ENCODE results near the gene PPP2R5C.

The PPP2R5C gene

GRCh38 chr14:101823511-101824120 lies 62.1 kb downstream of the PPP2R5C start:
- H3K4me1 ChIP-seq (ENCODE audit: control insufficient read depth in 1 of 2, insufficient read depth in 2 of 2, low read length in 2 of 2): peaks cover 28% of the 10 kb centered on the region in 2 donors
- H3K27ac ChIP-seq (ENCODE audit: low read depth, low read length): peak overlapping the region; percentile 80
- no peaks in the 10 kb centered on the region for H3K9me3 ChIP-seq (ENCODE audit: control insufficient read depth in 1 of 2, low read length in 2 of 2)
- H3K4me3 ChIP-seq (ENCODE audit: low read depth in 1 of 2, low read length in 2 of 2): peak overlapping the region; percentile 58
- H3K36me3 ChIP-seq (ENCODE audit: control insufficient read depth in 1 of 2, insufficient read depth in 2 of 2, low read length in 2 of 2): peaks cover 0 to 8% of the 10 kb centered on the region in 2 donors
- H3K27me3 ChIP-seq (ENCODE audit: control insufficient read depth in 1 of 2, insufficient read depth in 2 of 2, low read length in 2 of 2): no peaks in the 10 kb centered on the region
- H3K9ac ChIP-seq (ENCODE audit: low read depth in 1 of 2, low read length in 2 of 2): peak overlapping the region; percentile 65 to 69

GRCh38 chr14:101824339-101824727 lies 62.8 kb downstream of the PPP2R5C start:
- Histone ChIP-seq H3K4me3 (ENCODE audit: low read depth in 1 of 2, low read length in 2 of 2) (peak overlapping the region; percentile 58), H3K9me3 (ENCODE audit: control insufficient read depth in 1 of 2, low read length in 2 of 2) (no peaks in the 10 kb centered on the region), H3K4me1 (ENCODE audit: control insufficient read depth in 1 of 2, insufficient read depth in 2 of 2, low read length in 2 of 2) (peaks cover 28% of the 10 kb centered on the region in 2 donors), H3K27ac (ENCODE audit: low read depth, low read length) (peak overlapping the region; percentile 80), H3K36me3 (ENCODE audit: control insufficient read depth in 1 of 2, insufficient read depth in 2 of 2, low read length in 2 of 2) (peaks cover 2 to 8% of the 10 kb centered on the region in 2 donors), H3K9ac (ENCODE audit: low read depth in 1 of 2, low read length in 2 of 2) (peak overlapping the region; percentile 65 to 69), H3K27me3 (ENCODE audit: control insufficient read depth in 1 of 2, insufficient read depth in 2 of 2, low read length in 2 of 2) (no peaks in the 10 kb centered on the region)

DNA sequence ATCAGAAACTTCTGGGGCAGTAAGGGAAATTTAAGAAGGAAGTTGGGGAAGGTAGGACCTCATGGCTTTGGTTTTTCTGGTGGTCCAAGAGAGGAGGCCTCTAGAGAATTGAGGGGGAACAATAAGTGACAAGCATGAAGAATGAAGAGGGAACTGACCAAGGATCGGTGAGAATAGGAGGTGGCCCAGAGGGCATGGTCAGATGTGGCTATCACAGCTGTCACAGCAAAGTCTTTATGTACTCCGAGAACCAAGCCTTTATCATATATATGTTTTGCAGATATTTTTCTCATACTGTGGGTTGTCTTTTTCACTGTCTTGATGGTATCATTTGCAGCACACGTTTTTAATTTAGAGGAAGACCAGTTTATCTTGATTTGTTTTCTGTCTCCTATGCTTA lies 64.3 kb downstream of the PPP2R5C start:
- peaks cover 28% of the 10 kb centered on the region in 2 donors for H3K4me1 ChIP-seq (ENCODE audit: control insufficient read depth in 1 of 2, insufficient read depth in 2 of 2, low read length in 2 of 2)
- no peaks in the 10 kb centered on the region for H3K27me3 ChIP-seq (ENCODE audit: control insufficient read depth in 1 of 2, insufficient read depth in 2 of 2, low read length in 2 of 2)
- H3K9ac ChIP-seq (ENCODE audit: low read depth in 1 of 2, low read length in 2 of 2): peak overlapping the region in 1 of 2 donors; percentile 45
- peak overlapping the region in 1 of 2 donors; percentile 43 for H3K4me3 ChIP-seq (ENCODE audit: low read depth in 1 of 2, low read length in 2 of 2)
- H3K9me3 ChIP-seq (ENCODE audit: control insufficient read depth in 1 of 2, low read length in 2 of 2): no peaks in the 10 kb centered on the region
- H3K27ac ChIP-seq (ENCODE audit: low read depth, low read length): peak overlapping the region; percentile 43
- H3K36me3 ChIP-seq (ENCODE audit: control insufficient read depth in 1 of 2, insufficient read depth in 2 of 2, low read length in 2 of 2): peaks cover 5 to 9% of the 10 kb centered on the region in 2 donors

GRCh38 chr14:101826351-101826750 lies 64.8 kb downstream of the PPP2R5C start:
- no peaks in the 10 kb centered on the region for H3K27me3 ChIP-seq (ENCODE audit: control insufficient read depth in 1 of 2, insufficient read depth in 2 of 2, low read length in 2 of 2)
- H3K9ac ChIP-seq (ENCODE audit: low read depth in 1 of 2, low read length in 2 of 2): no peak overlapping the region
- peaks cover 28% of the 10 kb centered on the region in 2 donors for H3K4me1 ChIP-seq (ENCODE audit: control insufficient read depth in 1 of 2, insufficient read depth in 2 of 2, low read length in 2 of 2)
- H3K4me3 ChIP-seq (ENCODE audit: low read depth in 1 of 2, low read length in 2 of 2): no peak overlapping the region
- H3K9me3 ChIP-seq (ENCODE audit: control insufficient read depth in 1 of 2, low read length in 2 of 2): no peaks in the 10 kb centered on the region
- peaks cover 5 to 10% of the 10 kb centered on the region in 2 donors for H3K36me3 ChIP-seq (ENCODE audit: control insufficient read depth in 1 of 2, insufficient read depth in 2 of 2, low read length in 2 of 2)
- H3K27ac ChIP-seq (ENCODE audit: low read depth, low read length): peak overlapping the region; percentile 43

- Histone ChIP-seq H3K4me3 (ENCODE audit: low read depth in 1 of 2, low read length in 2 of 2) (no peak overlapping the region), H3K9me3 (ENCODE audit: control insufficient read depth in 1 of 2, low read length in 2 of 2) (no peaks in the 10 kb centered on the region), H3K27me3 (ENCODE audit: control insufficient read depth in 1 of 2, insufficient read depth in 2 of 2, low read length in 2 of 2) (no peaks in the 10 kb centered on the region), H3K9ac (ENCODE audit: low read depth in 1 of 2, low read length in 2 of 2) (no peak overlapping the region), H3K4me1 (ENCODE audit: control insufficient read depth in 1 of 2, insufficient read depth in 2 of 2, low read length in 2 of 2) (peaks cover 28% of the 10 kb centered on the region in 2 donors), H3K36me3 (ENCODE audit: control insufficient read depth in 1 of 2, insufficient read depth in 2 of 2, low read length in 2 of 2) (peaks cover 5 to 8% of the 10 kb centered on the region in 2 donors), H3K27ac (ENCODE audit: low read depth, low read length) (no peak overlapping the region)
These were observed 65.8 kb downstream of the PPP2R5C start for GRCh38 chr14:101827286-101827685.

DNA sequence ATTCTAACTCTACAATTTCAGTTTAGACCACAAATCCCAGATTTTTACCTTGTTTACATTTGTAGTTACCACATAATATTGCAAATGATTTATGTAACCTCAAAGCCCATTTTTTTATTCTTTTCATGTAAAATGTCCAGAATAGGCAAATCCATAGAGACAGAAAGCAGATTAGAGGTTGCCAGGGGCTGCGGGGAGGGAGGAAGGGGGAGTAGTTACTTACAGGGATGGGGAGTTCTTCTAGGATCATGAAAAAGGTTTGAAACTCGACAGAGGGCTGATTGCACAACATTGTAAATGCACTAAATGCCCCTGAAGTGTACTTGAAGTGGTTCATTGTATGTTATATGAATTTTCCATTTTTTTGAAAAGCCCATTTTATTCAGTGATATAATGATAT lies 66.5 kb downstream of the PPP2R5C start:
- Histone ChIP-seq H3K36me3 (ENCODE audit: control insufficient read depth in 1 of 2, insufficient read depth in 2 of 2, low read length in 2 of 2) (peaks cover 5 to 11% of the 10 kb centered on the region in 2 donors), H3K27me3 (ENCODE audit: control insufficient read depth in 1 of 2, insufficient read depth in 2 of 2, low read length in 2 of 2) (no peaks in the 10 kb centered on the region), H3K4me3 (ENCODE audit: low read depth in 1 of 2, low read length in 2 of 2) (no peak overlapping the region), H3K9me3 (ENCODE audit: control insufficient read depth in 1 of 2, low read length in 2 of 2) (no peaks in the 10 kb centered on the region), H3K4me1 (ENCODE audit: control insufficient read depth in 1 of 2, insufficient read depth in 2 of 2, low read length in 2 of 2) (peaks cover 23 to 28% of the 10 kb centered on the region in 2 donors), H3K27ac (ENCODE audit: low read depth, low read length) (no peak overlapping the region), H3K9ac (ENCODE audit: low read depth in 1 of 2, low read length in 2 of 2) (no peak overlapping the region)

- Histone ChIP-seq H3K9me3 (ENCODE audit: control insufficient read depth in 1 of 2, low read length in 2 of 2) (no peaks in the 10 kb centered on the region), H3K9ac (ENCODE audit: low read depth in 1 of 2, low read length in 2 of 2) (no peak overlapping the region), H3K27ac (ENCODE audit: low read depth, low read length) (no peak overlapping the region), H3K4me1 (ENCODE audit: control insufficient read depth in 1 of 2, insufficient read depth in 2 of 2, low read length in 2 of 2) (peaks cover 5 to 25% of the 10 kb centered on the region in 2 donors), H3K4me3 (ENCODE audit: low read depth in 1 of 2, low read length in 2 of 2) (no peak overlapping the region), H3K27me3 (ENCODE audit: control insufficient read depth in 1 of 2, insufficient read depth in 2 of 2, low read length in 2 of 2) (no peaks in the 10 kb centered on the region), H3K36me3 (ENCODE audit: control insufficient read depth in 1 of 2, insufficient read depth in 2 of 2, low read length in 2 of 2) (peaks cover 5 to 14% of the 10 kb centered on the region in 2 donors)
These were observed 68.8 kb downstream of the PPP2R5C start for GRCh38 chr14:101830271-101830670.

DNA sequence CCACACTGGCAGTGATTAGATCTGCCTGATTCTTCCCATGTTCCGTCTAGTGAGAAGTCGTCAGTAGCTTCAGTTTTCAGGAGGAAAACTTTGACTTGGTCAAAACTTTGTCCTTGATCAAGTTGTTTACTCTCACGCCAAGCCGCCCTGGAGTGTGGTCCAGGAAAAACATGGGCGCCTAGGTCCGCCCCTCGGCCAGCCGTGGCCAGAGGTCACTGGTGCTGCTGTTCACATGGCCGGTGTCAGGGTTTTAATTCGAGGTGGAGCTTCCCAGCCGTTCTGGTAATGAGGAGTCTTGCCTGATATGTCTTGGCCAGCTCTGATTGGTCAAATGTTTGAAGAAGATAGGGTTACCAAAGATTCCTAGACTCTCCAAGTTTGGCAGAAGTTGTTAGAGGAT lies 71.5 kb downstream of the PPP2R5C start:
- H3K4me3 ChIP-seq (ENCODE audit: low read depth in 1 of 2, low read length in 2 of 2): no peak overlapping the region
- H3K27me3 ChIP-seq (ENCODE audit: control insufficient read depth in 1 of 2, insufficient read depth in 2 of 2, low read length in 2 of 2): no peaks in the 10 kb centered on the region
- no peaks in the 10 kb centered on the region for H3K9me3 ChIP-seq (ENCODE audit: control insufficient read depth in 1 of 2, low read length in 2 of 2)
- H3K27ac ChIP-seq (ENCODE audit: low read depth, low read length): no peak overlapping the region
- H3K36me3 ChIP-seq (ENCODE audit: control insufficient read depth in 1 of 2, insufficient read depth in 2 of 2, low read length in 2 of 2): peaks cover 5 to 17% of the 10 kb centered on the region in 2 donors
- H3K9ac ChIP-seq (ENCODE audit: low read depth in 1 of 2, low read length in 2 of 2): no peak overlapping the region
- peaks cover 8 to 19% of the 10 kb centered on the region in 2 donors for H3K4me1 ChIP-seq (ENCODE audit: control insufficient read depth in 1 of 2, insufficient read depth in 2 of 2, low read length in 2 of 2)

- Histone ChIP-seq H3K9me3 (ENCODE audit: control insufficient read depth in 1 of 2, low read length in 2 of 2) (no peaks in the 10 kb centered on the region), H3K4me1 (ENCODE audit: control insufficient read depth in 1 of 2, insufficient read depth in 2 of 2, low read length in 2 of 2) (peaks cover 8 to 19% of the 10 kb centered on the region in 2 donors), H3K36me3 (ENCODE audit: control insufficient read depth in 1 of 2, insufficient read depth in 2 of 2, low read length in 2 of 2) (peaks cover 3 to 20% of the 10 kb centered on the region in 2 donors), H3K27ac (ENCODE audit: low read depth, low read length) (no peak overlapping the region), H3K9ac (ENCODE audit: low read depth in 1 of 2, low read length in 2 of 2) (no peak overlapping the region), H3K27me3 (ENCODE audit: control insufficient read depth in 1 of 2, insufficient read depth in 2 of 2, low read length in 2 of 2) (no peaks in the 10 kb centered on the region), H3K4me3 (ENCODE audit: low read depth in 1 of 2, low read length in 2 of 2) (no peak overlapping the region)
These were observed 72.9 kb downstream of the PPP2R5C start for GRCh38 chr14:101834397-101834796.

DNA sequence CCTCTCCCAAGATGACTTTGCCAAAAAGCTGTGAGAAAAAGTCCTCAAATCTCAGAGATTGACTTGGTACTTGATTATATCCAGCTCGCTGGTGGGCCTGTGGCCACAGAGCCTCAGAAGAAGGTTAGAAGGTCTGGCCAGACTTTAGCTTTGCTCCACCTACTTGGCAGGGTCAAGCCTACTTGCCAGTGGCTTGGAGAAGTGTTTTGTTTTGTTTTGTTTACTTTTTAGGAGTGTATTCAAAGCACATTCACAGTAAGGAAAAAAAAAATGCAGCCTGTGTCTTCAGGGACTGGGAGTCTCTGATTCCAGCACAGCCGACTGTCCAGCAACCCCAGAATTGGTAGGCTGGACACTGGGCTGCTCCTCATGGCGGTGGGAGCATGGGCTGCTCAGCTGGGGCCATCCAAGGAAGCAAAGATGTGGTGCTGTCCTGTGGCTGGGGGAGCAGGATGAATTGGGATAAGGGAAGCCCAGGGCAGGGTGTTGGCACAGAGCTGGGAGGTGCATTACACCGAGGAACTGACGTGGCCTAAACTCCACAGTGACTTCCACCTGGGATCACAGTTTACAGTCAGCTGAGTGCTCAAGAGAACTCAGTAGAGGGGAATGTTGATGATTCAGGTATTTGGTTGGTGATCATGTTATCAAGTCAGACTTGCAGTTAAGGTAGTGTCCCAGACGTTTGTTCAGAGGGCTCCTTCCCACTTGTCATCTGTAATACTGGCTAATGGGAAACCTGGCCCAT lies 73.5 kb downstream of the PPP2R5C start:
- Histone ChIP-seq H3K4me1 (ENCODE audit: control insufficient read depth in 1 of 2, insufficient read depth in 2 of 2, low read length in 2 of 2) (peaks cover 8 to 23% of the 10 kb centered on the region in 2 donors), H3K27ac (ENCODE audit: low read depth, low read length) (no peak overlapping the region), H3K9ac (ENCODE audit: low read depth in 1 of 2, low read length in 2 of 2) (no peak overlapping the region), H3K4me3 (ENCODE audit: low read depth in 1 of 2, low read length in 2 of 2) (no peak overlapping the region), H3K27me3 (ENCODE audit: control insufficient read depth in 1 of 2, insufficient read depth in 2 of 2, low read length in 2 of 2) (no peaks in the 10 kb centered on the region), H3K36me3 (ENCODE audit: control insufficient read depth in 1 of 2, insufficient read depth in 2 of 2, low read length in 2 of 2) (peaks cover 3 to 22% of the 10 kb centered on the region in 2 donors), H3K9me3 (ENCODE audit: control insufficient read depth in 1 of 2, low read length in 2 of 2) (no peaks in the 10 kb centered on the region)

Measured in duodenal mucosa (tissue), 2 donors.